Epidermal melanocyte (primary cell): ENCODE measurements around the gene RAD51B.

Experiments used
- DNase-seq: peaks from one replicate; pipeline ENCODE4 v3.0.0; 2011; ENCODE audit warnings: low spot score; ENCODE audit not compliant: insufficient read length

RAD51B gene

GRCh38 chr14:68503186-68503825, 683.7 kb downstream of the RAD51B start:
- no peak for DNase-seq

DNA sequence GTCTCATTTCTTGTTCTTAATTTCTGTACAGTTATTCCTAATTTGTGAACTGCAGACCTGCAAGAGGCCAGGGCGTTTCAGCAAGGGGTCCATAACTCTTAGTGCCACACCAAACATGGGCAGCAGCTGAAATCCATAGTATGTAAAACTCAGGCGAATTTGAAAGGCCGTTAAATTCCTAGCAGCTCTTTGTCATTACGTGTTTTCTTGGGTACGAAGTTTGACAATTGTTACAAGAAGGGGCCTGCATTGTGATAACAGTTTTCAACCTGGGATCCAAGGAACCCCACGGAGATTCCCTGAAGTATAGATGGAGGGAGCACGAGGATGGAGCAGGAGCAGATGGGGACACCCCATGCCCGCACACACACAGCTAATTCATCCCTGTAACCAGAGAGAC, 685.3 kb downstream of the RAD51B start:
- no peak for DNase-seq

DNA sequence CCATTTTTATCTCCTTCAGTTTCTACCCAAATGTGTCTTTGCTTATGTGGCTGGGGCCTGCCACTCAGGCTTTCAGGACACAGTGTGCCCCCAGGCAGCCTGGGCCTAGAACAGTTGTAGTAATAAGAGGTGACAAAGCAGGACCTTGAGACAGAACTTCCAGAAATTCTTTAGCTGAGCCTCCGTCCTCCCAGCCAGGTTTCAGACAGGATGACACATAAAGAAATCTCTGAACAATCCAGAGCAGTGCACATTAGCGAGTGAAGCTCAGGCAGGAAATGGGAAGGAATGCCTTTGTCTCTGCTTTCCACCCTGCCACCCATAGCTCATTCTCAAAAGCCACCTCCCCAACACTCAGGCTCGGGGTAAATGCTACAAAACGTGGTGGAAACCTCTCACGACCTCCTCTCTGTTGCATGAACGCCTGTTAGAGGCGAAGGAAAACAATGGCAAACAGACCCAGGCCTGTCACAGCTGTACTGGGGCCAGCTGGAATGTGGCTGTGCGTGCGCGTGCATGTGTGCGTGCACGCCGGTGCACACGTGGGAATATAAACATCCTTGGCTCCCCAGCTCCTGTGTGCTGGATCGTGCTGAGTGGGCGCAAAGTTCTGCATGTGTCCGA, 686.6 kb downstream of the RAD51B start:
- DNase-seq, result no peak

GRCh38 chr14:68506645-68507419, 687.3 kb downstream of the RAD51B start:
- DNase-seq, result no peak

DNA sequence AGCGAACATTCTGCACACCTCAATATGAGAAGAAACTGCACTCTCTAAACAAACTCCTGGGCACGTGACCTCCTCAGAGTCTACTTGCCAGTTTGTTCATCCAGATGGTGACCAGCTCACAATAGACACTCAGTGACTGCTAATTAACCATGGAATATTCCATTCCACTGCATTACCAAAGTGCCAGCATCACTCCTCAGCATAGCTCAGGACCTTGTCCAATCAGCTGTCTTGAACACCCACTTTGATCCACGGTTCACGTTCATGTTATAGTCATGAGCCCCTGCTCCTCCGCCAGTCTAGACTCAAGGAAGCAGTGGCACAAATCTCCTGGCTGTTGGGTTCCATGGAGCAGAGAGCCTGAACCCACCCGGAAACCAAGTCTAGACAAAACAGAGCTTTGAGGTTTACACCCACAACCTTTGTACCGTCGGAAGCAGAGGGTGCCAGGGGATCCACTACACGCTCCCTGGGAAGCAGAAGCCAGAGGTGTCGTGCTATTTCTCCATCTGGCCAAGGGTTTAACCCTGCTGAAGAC, 688.0 kb downstream of the RAD51B start:
- no peak for DNase-seq

- DNase-seq, result no peak
Measured at GRCh38 chr14:68508581-68508980, 689.0 kb downstream of the RAD51B start.

DNA sequence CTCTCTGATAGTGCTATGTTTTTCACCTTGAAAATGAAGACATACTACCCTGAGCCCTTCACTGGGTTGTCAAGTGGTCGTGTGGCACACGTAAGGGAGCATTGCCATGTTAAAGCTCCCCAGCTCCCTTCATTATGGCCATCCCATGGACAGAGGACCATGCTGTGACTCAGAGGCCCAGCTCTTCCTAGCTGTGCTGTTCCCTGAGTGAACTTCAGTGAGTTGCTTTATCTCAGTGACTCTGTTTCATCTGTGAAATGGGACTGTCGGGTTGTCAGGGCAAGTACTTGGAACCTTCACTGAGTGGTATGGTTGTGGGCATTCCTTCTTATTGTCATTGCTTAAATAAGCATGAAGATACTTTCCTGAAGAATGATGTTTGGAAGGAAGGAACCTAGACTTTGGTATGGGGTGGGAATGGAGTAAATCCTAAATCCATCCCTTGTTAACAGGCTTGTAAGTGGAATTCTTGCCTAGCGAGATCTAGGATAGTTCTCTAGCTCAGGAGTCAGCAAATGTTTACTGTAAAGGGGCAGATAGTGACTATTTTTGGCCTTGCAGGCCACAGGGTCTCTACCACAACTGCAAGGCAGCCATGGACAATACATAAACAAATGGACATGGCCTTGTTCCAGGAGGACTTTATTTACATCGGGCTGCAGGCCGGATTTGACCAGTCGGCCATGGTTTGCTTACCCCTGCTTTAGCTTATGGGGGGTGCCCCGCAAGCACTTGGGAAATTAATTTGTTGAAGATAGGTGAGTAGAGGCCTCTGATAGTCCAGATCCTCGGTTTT, 689.8 kb downstream of the RAD51B start:
- no peak for DNase-seq

- no peak for DNase-seq
Measured at GRCh38 chr14:68510201-68511128, 690.9 kb downstream of the RAD51B start.

- no peak for DNase-seq
Measured at GRCh38 chr14:68511129-68512047, 691.8 kb downstream of the RAD51B start.

GRCh38 chr14:68512088-68512487, 692.5 kb downstream of the RAD51B start:
- no peak for DNase-seq

DNA sequence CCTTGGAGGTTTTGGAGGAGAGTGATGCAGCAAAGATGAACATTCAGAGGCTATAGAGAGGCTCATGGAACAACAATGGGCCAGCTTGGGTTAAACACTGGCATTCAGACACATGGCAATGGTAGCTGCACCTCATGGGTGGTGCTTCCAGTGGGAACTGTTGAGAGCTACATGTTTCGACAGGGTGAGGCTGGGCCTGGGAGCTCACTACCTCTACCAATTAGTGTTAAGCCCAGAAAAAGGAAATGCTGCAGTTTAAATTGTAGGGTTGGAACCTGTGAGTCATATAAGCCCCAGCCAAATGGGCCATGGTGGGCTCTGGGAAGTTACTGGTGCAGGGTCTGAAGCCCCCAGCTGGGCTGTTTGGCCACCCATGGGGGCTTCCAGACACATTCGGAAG, 693.6 kb downstream of the RAD51B start:
- no peak for DNase-seq

DNA sequence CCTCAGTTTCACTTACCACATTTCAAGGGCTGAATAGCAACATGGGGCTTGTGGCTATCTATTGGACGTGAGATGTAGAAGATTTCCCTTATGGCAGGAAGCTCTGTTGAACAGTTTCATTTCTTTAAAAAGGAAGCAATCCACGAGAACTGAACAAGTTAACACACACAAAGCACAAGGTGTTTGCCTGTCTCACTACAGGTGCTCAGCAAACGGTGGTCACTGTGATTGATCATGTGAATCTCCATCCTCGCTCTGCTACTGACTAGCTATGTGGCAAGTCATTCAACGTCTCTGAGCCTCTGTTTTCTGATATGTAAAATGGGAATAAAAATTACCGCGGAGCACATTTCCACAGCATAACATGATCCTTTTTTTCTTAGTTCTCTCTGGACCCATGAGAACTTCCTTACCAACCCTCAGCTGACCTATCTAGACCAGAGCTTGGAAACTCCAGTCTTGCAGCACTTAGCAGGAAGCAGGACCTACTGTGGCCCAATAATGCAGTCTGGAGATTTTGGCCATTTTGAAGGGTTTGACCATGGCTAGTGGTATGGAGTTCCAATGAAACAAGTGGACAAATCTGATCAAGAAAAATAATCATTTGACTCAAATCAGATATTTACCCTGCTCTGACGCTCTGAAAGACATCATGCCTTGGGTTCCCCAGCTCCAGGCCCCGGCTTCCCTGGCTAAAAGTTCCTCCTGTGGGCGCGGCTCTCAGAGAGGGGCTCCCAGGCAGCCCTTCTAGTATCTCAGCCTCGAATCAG, 694.4 kb downstream of the RAD51B start:
- no peak for DNase-seq

DNA sequence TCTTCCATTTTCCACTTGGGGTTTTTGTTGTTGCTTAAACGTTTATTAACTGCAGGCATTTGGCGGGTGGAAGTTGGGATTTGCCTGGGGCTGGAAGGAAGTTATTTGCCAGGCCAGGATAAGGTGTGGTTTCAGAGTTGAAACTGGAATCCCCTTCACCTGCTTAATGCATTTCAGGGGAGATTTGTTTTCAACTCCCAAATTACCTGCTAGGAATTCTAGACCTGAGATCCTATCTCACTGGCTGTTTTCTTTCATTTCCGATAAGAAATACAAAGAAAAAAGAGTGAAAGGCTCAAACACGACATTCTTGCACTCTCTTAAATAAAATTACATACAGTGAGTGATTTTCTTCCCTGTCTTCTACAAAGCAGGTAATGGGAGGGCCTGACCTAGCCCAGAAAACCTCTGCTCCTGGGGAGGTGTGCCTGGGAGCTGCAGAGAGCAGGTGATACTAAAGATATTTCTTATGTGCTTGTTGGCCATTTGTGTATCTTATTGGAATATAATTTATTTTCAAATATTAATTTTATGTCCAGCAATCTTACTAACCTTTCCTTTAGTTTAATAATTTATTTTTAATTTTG, 695.1 kb downstream of the RAD51B start:
- DNase-seq, result no peak

DNA sequence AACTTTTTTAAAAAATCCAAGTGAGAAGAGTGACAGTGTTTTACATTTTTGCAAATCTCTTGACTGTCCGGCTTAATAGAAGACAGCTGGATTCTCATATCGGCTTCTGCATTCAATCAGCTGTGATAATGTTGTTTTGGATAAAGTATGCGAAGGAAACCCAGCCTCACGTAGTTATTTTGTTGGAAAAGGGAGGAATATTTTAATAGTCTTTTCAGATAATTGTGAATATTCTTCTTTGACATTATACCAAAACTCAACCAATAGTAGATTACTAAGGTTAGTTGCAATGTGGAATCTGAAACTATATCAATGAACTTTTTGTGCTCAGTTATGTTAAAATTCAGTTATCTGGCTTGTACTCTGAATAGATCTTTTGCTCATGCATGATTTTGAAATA, 696.8 kb downstream of the RAD51B start:
- no peak for DNase-seq

- DNase-seq, result no peak
Measured at GRCh38 chr14:68518166-68518565, 698.6 kb downstream of the RAD51B start.

- DNase-seq, result no peak
Measured at GRCh38 chr14:68518761-68519670, 699.4 kb downstream of the RAD51B start.

- no peak for DNase-seq
Measured at GRCh38 chr14:68519671-68520187, 700.1 kb downstream of the RAD51B start.
